Esophagus mucosa (tissue), 1 donor: Measurements from ENCODE around the gene LCN15. TPM values are rescaled to one million over a fixed set of nuclear protein-coding genes. Genes with fewer than 3 reads are reported as not detected.
A peak's percentile ranks its signal among the peaks of the same experiment; 100 is the strongest.
"Not testable (repeated sequence)": the region's sequence is repeated elsewhere in the genome, so short reads cannot be mapped to it uniquely, and the experiment has no call there.

Experiments used
- ATAC-seq: fragments of 200-7000 bp; cut with Tn5 transposase; one replicate; pipeline ENCODE4 v1.9.1; 2020
- total RNA-seq: library from RNA; stranded (reverse); gene quantifications from one replicate; pipeline ENCODE4 v1.2.4, GENCODE V29; 2023
- donor health status: DM: yes; HTN: yes; CAD: no.

Gene LCN15
- total RNA-seq, 1 donor from 2014 or later, result not detected

- peak; percentile 31 for ATAC-seq
Observed at GRCh38 chr9:136774416-136775045, 10.2 kb upstream of the LCN15 start.

- no peak for ATAC-seq
Observed at GRCh38 chr9:136773386-136774044, 9.2 kb upstream of the LCN15 start.

- ATAC-seq, result no peak
Observed at GRCh38 chr9:136771907-136772415, 7.6 kb upstream of the LCN15 start.

- peak; percentile 45 for ATAC-seq
Observed at GRCh38 chr9:136769710-136770191, 5.4 kb upstream of the LCN15 start.

GRCh38 chr9:136766410-136767120, 2.2 kb upstream of the LCN15 start:
- not testable (repeated sequence) for ATAC-seq

GRCh38 chr9:136765745-136766409, 1.6 kb upstream of the LCN15 start:
- ATAC-seq, result not testable (repeated sequence)

GRCh38 chr9:136765041-136765440, 723 bp upstream of the LCN15 start:
- ATAC-seq, result no peak

GRCh38 chr9:136763649-136764035, 676 bp downstream of the LCN15 start:
- no peak for ATAC-seq

GRCh38 chr9:136762915-136763648, 1.2 kb downstream of the LCN15 start:
- ATAC-seq, result no peak

- ATAC-seq, result no peak
Observed at GRCh38 chr9:136762221-136762691, 2.1 kb downstream of the LCN15 start.

GRCh38 chr9:136761545-136761981, 2.8 kb downstream of the LCN15 start:
- ATAC-seq, result no peak

- not testable (repeated sequence) for ATAC-seq
Observed at GRCh38 chr9:136760834-136761544, 3.3 kb downstream of the LCN15 start.

GRCh38 chr9:136760424-136760823, 3.9 kb downstream of the LCN15 start:
- ATAC-seq, result no peak

GRCh38 chr9:136759436-136760325, 4.6 kb downstream of the LCN15 start:
- no peak for ATAC-seq

GRCh38 chr9:136759001-136759400, 5.3 kb downstream of the LCN15 start:
- ATAC-seq, result no peak

- no peak for ATAC-seq
Observed at GRCh38 chr9:136757751-136758140, 6.6 kb downstream of the LCN15 start.

GRCh38 chr9:136757328-136757727, 7.0 kb downstream of the LCN15 start:
- no peak for ATAC-seq

GRCh38 chr9:136756836-136757235, 7.5 kb downstream of the LCN15 start:
- ATAC-seq, result no peak

- no peak for ATAC-seq
Observed at GRCh38 chr9:136756134-136756438, 8.2 kb downstream of the LCN15 start.
